K562 (cell line): ENCODE data around the gene MRPL40. TPM values are rescaled to one million over a fixed set of nuclear protein-coding genes. Genes with fewer than 3 reads are reported as not detected.
A peak's percentile ranks its signal among the peaks of the same experiment; 100 is the strongest.

ENCODE experiments used
- BACH1 ChIP-seq: fragments of 200-800 bp; sonication (Bioruptor generic); IDR thresholded peaks from 2 replicates; pipeline ENCODE4 v1.6.1; 2016; ENCODE audit warnings: missing genetic modification characterization, missing compliant biosample characterization
- CHAMP1 ChIP-seq: fragments of 450-650 bp; IDR thresholded peaks from 2 replicates; pipeline ENCODE4 v1.6.1; 2016; ENCODE audit warnings: mild to moderate bottlenecking
- ETV5 ChIP-seq: sonication (generic); formaldehyde crosslinking; IDR thresholded peaks from 2 replicates; pipeline ENCODE4 v1.4.0; 2020; ENCODE audit warnings: low read depth, mild to moderate bottlenecking, missing genetic modification reagents
- HDAC3 ChIP-seq: fragments of 450-650 bp; IDR thresholded peaks from 2 replicates; pipeline ENCODE4 v1.6.1; 2018; ENCODE audit warnings: borderline replicate concordance, mild to moderate bottlenecking, moderate library complexity; ENCODE audit not compliant: partially characterized antibody
- MYNN ChIP-seq, 2 experiments: sonication (generic); formaldehyde crosslinking in 1 of 2; IDR thresholded peaks; 2 replicates each; pipeline versions ENCODE4 v1.5.0 to v1.6.1; 2016 to 2020; ENCODE audit warnings: antibody characterized with exemption in 1 of 2, missing genetic modification reagents in 1 of 2
- NR3C1 ChIP-seq: sonication (generic); formaldehyde crosslinking; IDR thresholded peaks from 2 replicates; pipeline ENCODE4 v1.8.1; 2022; ENCODE audit warnings: missing genetic modification reagents
- NRF1 ChIP-seq, 2 experiments: fragments of 450-650 bp; IDR thresholded peaks in 1 of 2; conservative IDR thresholded peaks in 1 of 2; 2 replicates each; pipeline ENCODE4 v1.6.1; 2014; ENCODE audit warnings: mild to moderate bottlenecking in 2 of 2
- RBBP5 ChIP-seq: fragments of 200-600 bp; sonication (generic); IDR thresholded peaks from 2 replicates; pipeline ENCODE4 v1.6.1; 2012; ENCODE audit warnings: borderline replicate concordance, mild to moderate bottlenecking, low read length, control low read depth, inconsistent platforms; ENCODE audit not compliant: insufficient read depth, poor library complexity, severe bottlenecking
- TAF9B ChIP-seq: fragments of 450-650 bp; IDR thresholded peaks from 2 replicates; pipeline ENCODE4 v1.6.1; 2018; ENCODE audit warnings: mild to moderate bottlenecking; ENCODE audit not compliant: partially characterized antibody
- TCF15 ChIP-seq: fragments of 250-450 bp; sonication (Bioruptor Pico); IDR thresholded peaks from 2 replicates; pipeline ENCODE4 v1.8.0; 2022; ENCODE audit warnings: moderate library complexity, mild to moderate bottlenecking, inconsistent platforms
- TCF3 ChIP-seq: sonication (generic); formaldehyde crosslinking; IDR thresholded peaks from 2 replicates; pipeline ENCODE4 v1.4.0; 2020; ENCODE audit warnings: mild to moderate bottlenecking, missing genetic modification reagents
- TFE3 ChIP-seq: fragments of 450-650 bp; formaldehyde crosslinking; IDR thresholded peaks from 2 replicates; pipeline ENCODE4 v1.4.0; 2020; ENCODE audit warnings: mild to moderate bottlenecking, mixed read lengths
- TRIM28 ChIP-seq: fragments of 450-650 bp; IDR thresholded peaks from 2 replicates; pipeline ENCODE4 v1.6.1; 2017
- ZBTB9 ChIP-seq: fragments of 450-650 bp; formaldehyde crosslinking; IDR thresholded peaks from 2 replicates; pipeline ENCODE4 v1.4.0; 2020; ENCODE audit warnings: mild to moderate bottlenecking, moderate library complexity
- ZNF347 ChIP-seq: fragments of 450-650 bp; formaldehyde crosslinking; IDR thresholded peaks from 2 replicates; pipeline ENCODE4 v1.4.0; 2020; ENCODE audit warnings: low read depth, mild to moderate bottlenecking, moderate library complexity
- ZNF398 ChIP-seq: fragments of 250-450 bp; sonication (Bioruptor Pico); IDR thresholded peaks from 2 replicates; pipeline ENCODE4 v1.8.0; 2021; ENCODE audit warnings: moderate library complexity, mild to moderate bottlenecking, inconsistent platforms
- ZNF785 ChIP-seq: fragments of 250-450 bp; sonication (Bioruptor Pico); IDR thresholded peaks from 2 replicates; pipeline ENCODE4 v1.4.0; 2020; ENCODE audit warnings: mild to moderate bottlenecking
- polyA plus RNA-seq, 8 experiments: library from polyadenylated mRNA; depleted of rRNA in 4 of 8; stranded (reverse) in 5 of 8; unstranded in 3 of 8; fragments of >200 nt; fragmentation: Nextera tagmentation in 2 of 8; fragmentation: Illumina TruSeq in 1 of 8; extraction: Ambion mirVana in 2 of 8; extraction: Trizol in 1 of 8; gene quantifications; 2 replicates each; pipeline versions ENCODE4 v1.2.1 to v1.2.3, GENCODE V29; 2011 to 2014; ENCODE audit warnings: inconsistent platforms in 1 of 8, missing spikeins in 1 of 8
- total RNA-seq, 7 experiments: library from RNA; depleted of rRNA in 6 of 7; stranded (reverse); fragments of >200 nt in 6 of 7; fragmentation: Illumina TruSeq in 2 of 7; extraction: Trizol in 2 of 7; gene quantifications; 2 replicates each; pipeline versions ENCODE4 v1.2.1 to v1.2.3, GENCODE V29; 2011 to 2021; ENCODE audit warnings: low replicate concordance in 1 of 7

The MRPL40 gene
- total and polyA plus RNA-seq, 9 of the 15 experiments (the other 6 are each of a cell fraction or from before 2014, with no cell fraction given) = 132 to 652 (median 208) TPM

- TF ChIP-seq ZBTB9 (no peak), ZNF398 (CRISPR knock-in tag) (no peak), ZNF785 (CRISPR knock-in tag) (0 out of 2 replicates have a peak, but pooled peaks have one; percentile 4), TCF3 (CRISPR knock-in tag) (no peak), CHAMP1 (no peak), TFE3 (CRISPR knock-in tag) (no peak), TRIM28 (no peak; the same call in 1 of the 2 replicates), NR3C1 (CRISPR knock-in tag) (no peak), ETV5 (no peak), HDAC3 (peak; percentile 83), MYNN (IDR thresholded peaks at IDR 0.05) (peak; percentile 87), MYNN (CRISPR knock-in tag; IDR thresholded peaks at IDR 0.05) (no peak), BACH1 (tag) (peak; percentile 74; the same call in 1 of the 2 replicates), ZNF347 (CRISPR knock-in tag) (no peak), TAF9B (no peak), TCF15 (CRISPR knock-in tag) (no peak; the same call in 1 of the 2 replicates), NRF1 (conservative IDR thresholded peaks at IDR 0.05 in 1 of 2, IDR thresholded peaks at IDR 0.05 in 1 of 2) (0 out of 4 replicates have a peak, but pooled peaks of 1 of the 2 experiments have one; percentile 13), RBBP5 (no peak)
Observed at GRCh38 chr22:19407649-19408606, 24.4 kb upstream of the MRPL40 start (continued).
